Measurements from ENCODE around the gene TMEM238L. TPM values are rescaled to one million over a fixed set of nuclear protein-coding genes. Genes with fewer than 3 reads are reported as not detected.

Gene TMEM238L
- total and polyA plus RNA-seq, 2 donors (not counting 3 experiments of a cell fraction or from before 2014, with no cell fraction given), result not detected

DNA sequence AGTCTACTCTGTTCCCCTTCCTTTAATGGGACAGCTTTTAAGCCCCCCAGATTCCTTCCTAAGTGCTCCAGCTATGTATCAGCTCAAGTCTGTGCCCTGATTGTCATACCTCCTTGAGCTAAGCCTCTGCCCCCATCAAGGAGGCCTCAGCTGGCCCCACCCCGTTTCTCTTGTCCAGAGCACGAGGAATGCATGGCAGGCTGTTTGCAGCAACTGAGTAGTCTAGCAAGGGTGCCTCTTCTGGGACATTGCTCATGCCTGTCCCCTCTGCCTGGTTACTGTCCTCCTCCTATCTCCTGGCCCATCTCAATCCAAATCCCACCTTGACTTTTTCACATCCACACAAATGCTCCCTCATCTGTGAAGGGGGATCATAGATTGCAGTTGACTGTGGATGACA lies 46.3 kb downstream of the TMEM238L start:
- no peak for TF ChIP-seq POLR2A (IDR thresholded peaks at IDR 0.05; ENCODE audit: low read depth, low read length)
- no peak for TF ChIP-seq POLR2AphosphoS5 (IDR thresholded peaks at IDR 0.05; ENCODE audit: insufficient read depth, low read depth, low read length)
- TF ChIP-seq EZH2 (IDR thresholded peaks at IDR 0.05; ENCODE audit: borderline replicate concordance, low read depth, low read length, severe bottlenecking), result no peak
- no peak for TF ChIP-seq FOS (IDR thresholded peaks at IDR 0.05; ENCODE audit: borderline replicate concordance, insufficient read depth, low read length)
- no peak for TF ChIP-seq MYC (IDR thresholded peaks at IDR 0.05; ENCODE audit: low read depth, low read length)
- no peak for TF ChIP-seq JUN (IDR thresholded peaks at IDR 0.05; ENCODE audit: borderline replicate concordance, insufficient read depth, insufficient read length, low read depth)
- TF ChIP-seq GATA2 (IDR thresholded peaks at IDR 0.05; ENCODE audit: insufficient read depth, insufficient read length, low read depth, low read length), result no peak
- no peak for TF ChIP-seq CTCF (IDR thresholded peaks at IDR 0.05; ENCODE audit: extremely low read depth in 1 of 2, insufficient read depth in 1 of 2, low read depth in 1 of 2, low read length in 2 of 2)
- TF ChIP-seq MAX (IDR thresholded peaks at IDR 0.05; ENCODE audit: insufficient read depth, insufficient read length), result no peak
- H3K4me3 ChIP-seq (replicated peaks in 1 of 3; ENCODE audit: insufficient read depth in 1 of 3, low read depth in 1 of 3, low read length in 3 of 3), result no peak overlapping the region
- no peaks in the 10 kb centered on the region for H3K9me1 ChIP-seq (replicated peaks; ENCODE audit: control insufficient read depth, extremely low read depth, insufficient read depth, low read length)
- DNase-seq (ENCODE audit: low read depth, low spot score), result no peak
- dilution Hi-C loops (cut with MboI; ENCODE audit: extremely low pct_ligation_motif_present, low sequenced_read_pairs), result no loop called here
- no TSS peak for BruUV-seq (replicated peaks)
- ChIA-PET POLR2A (no interaction called here), CTCF (no interaction called here)
- no peak for FAIRE-seq
- no peak overlapping the region for H3K4me2 ChIP-seq (ENCODE audit: insufficient read depth, low read length)
- intact Hi-C loops (cut with micrococcal nuclease), result no loop called here
- no peaks in the 10 kb centered on the region for H3K4me1 ChIP-seq (ENCODE audit: control insufficient read depth, extremely low read depth, insufficient read depth, low read length)
- no peaks in the 10 kb centered on the region for H4K20me1 ChIP-seq (replicated peaks; ENCODE audit: control insufficient read depth, extremely low read depth, insufficient read depth, low read length)
- no peaks in the 10 kb centered on the region for H3K9me3 ChIP-seq (replicated peaks; ENCODE audit: control insufficient read depth, insufficient read depth, low read length)
- no peak overlapping the region for H3K9ac ChIP-seq (replicated peaks; ENCODE audit: extremely low read depth, insufficient read depth, low read length)
- no peaks in the 10 kb centered on the region for H3K27me3 ChIP-seq (ENCODE audit: control insufficient read depth in 2 of 2, insufficient read depth in 2 of 2, low read length in 2 of 2)
- H2AFZ ChIP-seq (ENCODE audit: low read depth, low read length), result no peak overlapping the region
- no peak overlapping the region for H3K27ac ChIP-seq (ENCODE audit: insufficient read depth, low read depth, low read length)
- H3K36me3 ChIP-seq (ENCODE audit: control insufficient read depth in 2 of 2, extremely low read depth in 1 of 2, insufficient read depth in 2 of 2, low read length in 2 of 2), result no peaks in the 10 kb centered on the region
- no peaks in the 10 kb centered on the region for H3K79me2 ChIP-seq (ENCODE audit: control insufficient read depth, insufficient read depth, low read length)

All from endothelial cell of umbilical vein (primary cell).